IMR-90 (cell line): ENCODE measurements around the gene PKP4. TPM values are rescaled to one million over a fixed set of nuclear protein-coding genes. Genes with fewer than 3 reads are reported as not detected.

ENCODE experiments used
- ATAC-seq: fragments of 200-7000 bp; cut with Tn5 transposase; 2 replicates; pipeline ENCODE4 v1.9.1; 2020; ENCODE audit warnings: low read depth, mild to moderate bottlenecking, moderate library complexity
- BruUV-seq: library from RNA; stranded (reverse); fragments of 400-500 nt; replicated peaks from 2 replicates; lab custom pipeline; 2021; lab: Mats Ljungman, UMichigan
- CTCF ChIA-PET: fragments of 300-600 bp; formaldehyde crosslinking; extraction: SDS; loops from one replicate; lab custom pipeline; 2021; ENCODE audit warnings: antibody characterized with exemption; lab: Yijun Ruan, JAX
- POLR2A ChIA-PET: fragments of 300-600 bp; sonication (Branson Sonifier 250); formaldehyde crosslinking; loops from one replicate; lab custom pipeline; 2022; ENCODE audit warnings: antibody characterized with exemption; ENCODE audit not compliant: unreplicated experiment; lab: Charles Lee
- DNase-seq: peaks from one replicate; pipeline ENCODE4 v3.0.0; 2013
- H2AFZ ChIP-seq: replicated peaks from 2 replicates; pipeline ENCODE3; 2013; ENCODE audit warnings: low read length, mild to moderate bottlenecking; ENCODE audit not compliant: poor library complexity
- H2AK5ac ChIP-seq: 2 replicates; pipeline ENCODE4 v1.6.1; 2013; ENCODE audit warnings: low read depth, low read length, inconsistent platforms
- H2AK9ac ChIP-seq: replicated peaks from 2 replicates; pipeline ENCODE3; 2013; ENCODE audit warnings: mild to moderate bottlenecking, low read depth, low read length, moderate library complexity; ENCODE audit not compliant: poor library complexity
- H2BK120ac ChIP-seq: 2 replicates; pipeline ENCODE4 v1.6.1; 2013; ENCODE audit warnings: low read depth, low read length, inconsistent platforms
- H2BK15ac ChIP-seq: 3 replicates; pipeline ENCODE4 v1.6.1; 2013; ENCODE audit warnings: low read depth, low read length, inconsistent platforms
- H2BK20ac ChIP-seq: 2 replicates; pipeline ENCODE4 v1.6.1; 2013; ENCODE audit warnings: low read depth, mild to moderate bottlenecking, inconsistent platforms, low read length, moderate library complexity
- H2BK5ac ChIP-seq: 2 replicates; pipeline ENCODE4 v1.6.1; 2013; ENCODE audit warnings: mild to moderate bottlenecking, low read depth, low read length, inconsistent platforms; ENCODE audit not compliant: poor library complexity, severe bottlenecking
- H3K14ac ChIP-seq: replicated peaks from 2 replicates; pipeline ENCODE4 v1.6.1; 2013; ENCODE audit warnings: low read depth, low read length, inconsistent platforms
- H3K18ac ChIP-seq: 2 replicates; pipeline ENCODE4 v1.6.1; 2013; ENCODE audit warnings: low read depth, low read length, control low read depth
- H3K23ac ChIP-seq: 2 replicates; pipeline ENCODE4 v1.6.1; 2013; ENCODE audit warnings: low read depth, low read length, inconsistent platforms
- H3K27ac ChIP-seq: 2 replicates; pipeline ENCODE4 v1.5.1; 2013; ENCODE audit warnings: mild to moderate bottlenecking, control low read depth, low read length; ENCODE audit not compliant: insufficient read depth
- H3K27me3 ChIP-seq: 2 replicates; pipeline ENCODE4 v1.6.1; 2013; ENCODE audit warnings: low read length; ENCODE audit not compliant: control insufficient read depth, insufficient read depth
- H3K36me3 ChIP-seq: 2 replicates; pipeline ENCODE4 v1.6.1; 2013; ENCODE audit warnings: low read length, mixed read lengths; ENCODE audit not compliant: control insufficient read depth, insufficient read depth
- H3K4ac ChIP-seq: 2 replicates; pipeline ENCODE4 v1.6.1; 2013; ENCODE audit warnings: low read depth, low read length, inconsistent platforms
- H3K4me1 ChIP-seq: 2 replicates; pipeline ENCODE4 v1.6.1; 2013; ENCODE audit warnings: low read length, mixed read lengths; ENCODE audit not compliant: control insufficient read depth, insufficient read depth
- H3K4me2 ChIP-seq: 2 replicates; pipeline ENCODE4 v1.6.1; 2013; ENCODE audit warnings: low read depth, mild to moderate bottlenecking, control low read depth, low read length, moderate library complexity
- H3K4me3 ChIP-seq: 2 replicates; pipeline ENCODE4 v1.5.1; 2013; ENCODE audit warnings: low read depth, mild to moderate bottlenecking, control low read depth, low read length, moderate library complexity; ENCODE audit not compliant: insufficient read depth
- H3K56ac ChIP-seq: 2 replicates; pipeline ENCODE4 v1.6.1; 2013; ENCODE audit warnings: low read length, inconsistent platforms; ENCODE audit not compliant: insufficient read depth; ENCODE audit errors: extremely low read depth
- H3K79me1 ChIP-seq, 2 experiments: 2 replicates each; pipeline ENCODE4 v1.6.1; 2013; ENCODE audit warnings: low read length in 2 of 2, inconsistent platforms in 1 of 2, low read depth in 1 of 2
- H3K9ac ChIP-seq: 2 replicates; pipeline ENCODE4 v1.6.1; 2013; ENCODE audit warnings: low read depth, low read length, control low read depth
- H3K9me1 ChIP-seq: 2 replicates; pipeline ENCODE4 v1.6.1; 2013; ENCODE audit warnings: low read length, inconsistent platforms; ENCODE audit not compliant: insufficient read depth
- H3K9me3 ChIP-seq: 2 replicates; pipeline ENCODE4 v1.6.1; 2013; ENCODE audit warnings: low read length; ENCODE audit not compliant: control insufficient read depth, insufficient read depth
- H4K20me1 ChIP-seq: 2 replicates; pipeline ENCODE4 v1.6.1; 2013; ENCODE audit warnings: low read length, inconsistent platforms; ENCODE audit not compliant: insufficient read depth
- H4K5ac ChIP-seq: 2 replicates; pipeline ENCODE4 v1.6.1; 2013; ENCODE audit warnings: mild to moderate bottlenecking, low read depth, low read length, control low read depth
- H4K8ac ChIP-seq, 2 experiments: 2 replicates each; pipeline ENCODE4 v1.6.1; 2013; ENCODE audit warnings: low read depth in 2 of 2, low read length in 2 of 2, control low read depth in 1 of 2, inconsistent platforms in 1 of 2
- H4K91ac ChIP-seq: 2 replicates; pipeline ENCODE4 v1.6.1; 2013; ENCODE audit warnings: low read depth, low read length, inconsistent platforms; ENCODE audit not compliant: insufficient read depth
- BHLHE40 ChIP-seq: fragments of 150-350 bp; IDR thresholded peaks from 2 replicates; pipeline ENCODE4 v1.6.1; 2016; ENCODE audit warnings: mild to moderate bottlenecking, low read depth, low read length
- CTCF ChIP-seq: conservative IDR thresholded peaks from 2 replicates; pipeline ENCODE4 v1.5.1; 2012; ENCODE audit warnings: mild to moderate bottlenecking, low read depth, low read length, improper control_type of control experiment
- ELK1 ChIP-seq: fragments of 150-350 bp; IDR thresholded peaks from 2 replicates; pipeline ENCODE4 v1.6.1; 2016; ENCODE audit warnings: low read depth, mild to moderate bottlenecking, low read length, moderate library complexity, borderline replicate concordance
- USF2 ChIP-seq: fragments of 150-350 bp; IDR thresholded peaks from 2 replicates; pipeline ENCODE4 v1.6.1; 2017; ENCODE audit warnings: mild to moderate bottlenecking, antibody characterized with exemption, low read length, low read depth
- WGBS, 2 experiments: methylation state at CpG; one replicate each; pipeline versions ENCODE4 v1.1.5 to v1.1.7; 2013; ENCODE audit warnings: missing lambda C conversion rate in 2 of 2; ENCODE audit not compliant: insufficient read length in 1 of 2; ENCODE audit errors: extremely low coverage in 2 of 2; 5-methylcytosine and 5-hydroxymethylcytosine counted together
- dilution Hi-C: fragments of 300-500 bp; cut with HindIII; formaldehyde crosslinking; loops from one replicate; pipeline ENCODE4 v1.14.3; 2018; ENCODE audit warnings: low sequenced_read_pairs; ENCODE audit not compliant: unreplicated experiment
- in situ Hi-C: fragments of 300-500 bp; cut with MboI; formaldehyde crosslinking; loops from 3 replicates; pipeline ENCODE4 v1.14.3; 2019; ENCODE audit warnings: low sequenced_read_pairs, inconsistent platforms, mixed read lengths
- intact Hi-C: fragments of 100-400 bp; cut with micrococcal nuclease; formaldehyde crosslinking; loops from 2 replicates; pipeline ENCODE4 v1.10.0; 2022
- polyA plus RNA-seq, 3 experiments: library from polyadenylated mRNA; depleted of rRNA; stranded (reverse); fragments of >200 nt; gene quantifications; 2 replicates each; pipeline ENCODE4 v1.2.3, GENCODE V29; 2012; ENCODE audit warnings: low replicate concordance in 1 of 3
- total RNA-seq: library from RNA; depleted of rRNA; stranded (reverse); fragments of >200 nt; gene quantifications from 2 replicates; pipeline ENCODE4 v1.2.3, GENCODE V29; 2012

Gene PKP4
- total and polyA plus RNA-seq, 2 of the 4 experiments (the other 2 are of a cell fraction): 20.1 to 37.8 TPM

GRCh38 chr2:158539176-158540005 is 82.6 kb downstream of the PKP4 start:
- no peaks in the 10 kb centered on the region for H3K36me3 ChIP-seq
- in situ Hi-C loops (no loop called here), dilution Hi-C loops (no loop called here), intact Hi-C loops (loop anchor here (5.0 to 10.0 kb wide), 3 partner anchors 42 to 195 kb away; partner anchors contain the start of genes CCDC148 and PKP4)
- TF ChIP-seq CTCF (no peak), ELK1 (no peak), BHLHE40 (no peak), USF2 (no peak)
- H4K5ac ChIP-seq: no peak overlapping the region
- H3K9me3 ChIP-seq: no peaks in the 10 kb centered on the region
- CTCF ChIA-PET: no interaction called here
- no peaks in the 10 kb centered on the region; the same call in 1 of the 2 replicates for H3K4me1 ChIP-seq
- no peak overlapping the region for H2BK20ac ChIP-seq
- H3K14ac ChIP-seq: no peak overlapping the region
- no peaks in the 10 kb centered on the region for H3K27me3 ChIP-seq
- no peak overlapping the region for H3K23ac ChIP-seq
- no TSS peak for BruUV-seq
- no peak overlapping the region for H3K4me2 ChIP-seq
- H3K79me1 ChIP-seq: peaks cover 4 to 6% of the 10 kb centered on the region in 2 experiments; a peak in 2 of 4 replicates
- H4K8ac ChIP-seq: no peak overlapping the region; a peak in 1 of 4 replicates
- no peak overlapping the region for H3K27ac ChIP-seq
- no peak overlapping the region for H3K56ac ChIP-seq
- peak overlapping the region; percentile 36 for H2BK5ac ChIP-seq
- H3K9ac ChIP-seq: no peak overlapping the region
- no peak overlapping the region for H3K4me3 ChIP-seq
- no peak overlapping the region for H4K91ac ChIP-seq
- H3K9me1 ChIP-seq: no peaks in the 10 kb centered on the region
- 0 out of 3 replicates have a peak overlapping the region, but pooled peaks have one; percentile 11 for H2BK15ac ChIP-seq
- ATAC-seq: peak; percentile 46
- H2AK5ac ChIP-seq: no peak overlapping the region
- no peak overlapping the region for H3K18ac ChIP-seq
- H4K20me1 ChIP-seq: no peaks in the 10 kb centered on the region
- H2AFZ ChIP-seq: no peak overlapping the region
- peak; percentile 90 for DNase-seq
- WGBS, 2 experiments: no CpG with 5 or more reads among the region's 3 CpGs
- POLR2A ChIA-PET: no interaction called here
- H2AK9ac ChIP-seq: no peak overlapping the region
- no peak overlapping the region for H2BK120ac ChIP-seq
- no peak overlapping the region for H3K4ac ChIP-seq
